ENCODE results near the gene SPAST. TPM values are rescaled to one million over a fixed set of nuclear protein-coding genes. Genes with fewer than 3 reads are reported as not detected.

SPAST gene
- total and polyA plus RNA-seq, 9 of the 15 experiments (the other 6 are each of a cell fraction or from before 2014, with no cell fraction given) = 7.4 to 37.0 (median 19.0) TPM

GRCh38 chr2:32039447-32040219, 23.7 kb upstream of the SPAST start, which contains the start of gene DPY30 (continued):
- TF ChIP-seq RAD21 (CRISPR knock-in tag; conservative IDR thresholded peaks at IDR 0.05 in 1 of 2, IDR thresholded peaks at IDR 0.05 in 1 of 2) = 0 out of 4 replicates have a peak, but pooled peaks of 1 of the 2 experiments have one; percentile 17
- no peak for TF ChIP-seq EP300 (IDR thresholded peaks at IDR 0.05; ENCODE audit: low read length)
- peak; percentile 23 to 78; a peak in 3 of 4 replicates for TF ChIP-seq SIN3A (IDR thresholded peaks at IDR 0.05; ENCODE audit: borderline replicate concordance in 2 of 2, control insufficient read depth in 1 of 2, low read depth in 2 of 2, low read length in 2 of 2)
- peak; percentile 50 for TF ChIP-seq HMGN3 (IDR thresholded peaks at IDR 0.05; ENCODE audit: borderline replicate concordance, extremely low read depth, insufficient read length, low read depth, low read length)
- no peak for TF ChIP-seq DEAF1 (CRISPR knock-in tag; IDR thresholded peaks at IDR 0.05)
- 0 out of 2 replicates have a peak, but pooled peaks have one; percentile 44 for TF ChIP-seq E2F1 (CRISPR knock-in tag; IDR thresholded peaks at IDR 0.05)
- TF ChIP-seq ZNF398 (CRISPR knock-in tag; IDR thresholded peaks at IDR 0.05) = no peak
- peak; percentile 90 for TF ChIP-seq ZBTB2 (IDR thresholded peaks at IDR 0.05)
- TF ChIP-seq GATAD2A (IDR thresholded peaks at IDR 0.05) = no peak
- TF ChIP-seq POLR2AphosphoS5 (IDR thresholded peaks at IDR 0.05; ENCODE audit: control insufficient read depth, insufficient read depth, low read depth, low read length) = peak; percentile 91
- peak; percentile 95 for TF ChIP-seq MYC (IDR thresholded peaks at IDR 0.05; ENCODE audit: low read depth, low read length)
- TF ChIP-seq MYC (CRISPR knock-in tag; IDR thresholded peaks at IDR 0.05; ENCODE audit: borderline replicate concordance, low read depth) = no peak
- TF ChIP-seq SMARCA5 (IDR thresholded peaks at IDR 0.05) = no peak
- peak; percentile 68 for TF ChIP-seq SP1 (CRISPR knock-in tag; IDR thresholded peaks at IDR 0.05)
- no peak for TF ChIP-seq GTF2A2 (tag; IDR thresholded peaks at IDR 0.05)
- TF ChIP-seq ZNF384 (IDR thresholded peaks at IDR 0.05; ENCODE audit: low read depth, low read length) = 0 out of 2 replicates have a peak, but pooled peaks have one; percentile 49
- no peak for TF ChIP-seq RBM34 (IDR thresholded peaks at IDR 0.05; ENCODE audit: borderline replicate concordance, insufficient read depth, low read length)
- peak; percentile 70 for TF ChIP-seq HCFC1 (IDR thresholded peaks at IDR 0.05; ENCODE audit: low read depth, low read length)
- TF ChIP-seq TBL1XR1 (IDR thresholded peaks at IDR 0.05; ENCODE audit: low read length in 2 of 2) = peak in 1 of 2 experiments; percentile 48; a peak in 1 of 4 replicates

All from K562 (cell line).